HG03060 (cell line): ENCODE measurements around the gene SETD1B.

ENCODE experiments used
- ATAC-seq: cut with Tn5 transposase; IDR thresholded peaks from one replicate; pipeline ENCODE4 v1.9.1; 2021; ENCODE audit warnings: low read depth, moderate number of reproducible peaks; ENCODE audit not compliant: unreplicated experiment

Gene SETD1B

GRCh38 chr12:121822393-121823100 is 18.7 kb downstream of the SETD1B start:
- no peak for ATAC-seq

- no peak for ATAC-seq
Observed at GRCh38 chr12:121823101-121823726, 19.4 kb downstream of the SETD1B start.

- no peak for ATAC-seq
Observed at GRCh38 chr12:121823727-121824115, 19.9 kb downstream of the SETD1B start.

- ATAC-seq = no peak
Observed at GRCh38 chr12:121825041-121825523, 21.3 kb downstream of the SETD1B start.

- ATAC-seq = no peak
Observed at GRCh38 chr12:121826318-121827150, 22.7 kb downstream of the SETD1B start.

- no peak for ATAC-seq
Observed at GRCh38 chr12:121827351-121828099, 23.7 kb downstream of the SETD1B start.

- no peak for ATAC-seq
Observed at GRCh38 chr12:121828306-121828705, 24.5 kb downstream of the SETD1B start.

GRCh38 chr12:121828826-121829225 is 25.0 kb downstream of the SETD1B start:
- no peak for ATAC-seq

GRCh38 chr12:121829250-121829918 is 25.6 kb downstream of the SETD1B start:
- no peak for ATAC-seq

GRCh38 chr12:121830134-121830533 is 26.3 kb downstream of the SETD1B start:
- ATAC-seq = no peak

GRCh38 chr12:121830588-121831265 is 26.9 kb downstream of the SETD1B start:
- ATAC-seq = no peak

- no peak for ATAC-seq
Observed at GRCh38 chr12:121831571-121832245, 27.9 kb downstream of the SETD1B start.

- ATAC-seq = no peak
Observed at GRCh38 chr12:121837680-121838079, 33.9 kb downstream of the SETD1B start.

GRCh38 chr12:121838126-121838525 is 34.3 kb downstream of the SETD1B start:
- ATAC-seq = no peak

- ATAC-seq = peak; percentile 91
Observed at GRCh38 chr12:121839106-121839992, 35.5 kb downstream of the SETD1B start.

- no peak for ATAC-seq
Observed at GRCh38 chr12:121839993-121840761, 36.4 kb downstream of the SETD1B start.
